Neural cell (in vitro differentiated cells): ENCODE measurements around the gene ABAT.

ENCODE experiments used
- CTCF ChIP-seq: fragments of 450-650 bp; IDR thresholded peaks from 2 replicates; pipeline ENCODE4 v1.5.1; 2014; ENCODE audit warnings: antibody characterized with exemption, mild to moderate bottlenecking, moderate library complexity; ENCODE audit not compliant: poor library complexity, severe bottlenecking
- EP300 ChIP-seq: fragments of 450-650 bp; conservative IDR thresholded peaks from 2 replicates; pipeline ENCODE4 v1.6.1; 2014; ENCODE audit warnings: antibody characterized with exemption, mild to moderate bottlenecking, moderate library complexity; ENCODE audit not compliant: poor library complexity, severe bottlenecking
- EZH2 ChIP-seq: fragments of 200-600, 300-800 bp; shearing (Covaris generic), sonication (generic); IDR thresholded peaks from 2 replicates; pipeline ENCODE4 v1.6.1; 2014; ENCODE audit warnings: antibody characterized with exemption, low read length, borderline replicate concordance, mild to moderate bottlenecking; ENCODE audit not compliant: insufficient read depth, poor library complexity, severe bottlenecking
- MXI1 ChIP-seq: fragments of 450-650 bp; conservative IDR thresholded peaks from 2 replicates; pipeline ENCODE4 v1.6.1; 2014; ENCODE audit warnings: antibody characterized with exemption, mild to moderate bottlenecking; ENCODE audit not compliant: poor library complexity, severe bottlenecking
- POLR2AphosphoS5 ChIP-seq: IDR thresholded peaks from 2 replicates; pipeline ENCODE4 v1.6.1; 2012
- RAD21 ChIP-seq: fragments of 450-650 bp; conservative IDR thresholded peaks from 2 replicates; pipeline ENCODE4 v1.6.1; 2014; ENCODE audit warnings: antibody characterized with exemption, mild to moderate bottlenecking, moderate library complexity
- SMC3 ChIP-seq: fragments of 450-650 bp; conservative IDR thresholded peaks from 2 replicates; pipeline ENCODE4 v1.6.1; 2014; ENCODE audit warnings: antibody characterized with exemption, mild to moderate bottlenecking, moderate library complexity; ENCODE audit not compliant: poor library complexity
- TAF1 ChIP-seq: IDR thresholded peaks from 2 replicates; pipeline ENCODE4 v1.6.1; 2012; ENCODE audit warnings: low read depth
- TF ChIP-seq, protein P1 (sequence below): IDR thresholded peaks from 2 replicates; pipeline ENCODE4 v1.6.1; 2012; ENCODE audit warnings: borderline replicate concordance

- TF ChIP-seq CTCF (no peak), RAD21 (no peak), EZH2 (no peak), POLR2AphosphoS5 (no peak), EP300 (no peak), SMC3 (no peak), MXI1 (no peak), TAF1 (no peak)
- TF ChIP-seq, protein P1, sequence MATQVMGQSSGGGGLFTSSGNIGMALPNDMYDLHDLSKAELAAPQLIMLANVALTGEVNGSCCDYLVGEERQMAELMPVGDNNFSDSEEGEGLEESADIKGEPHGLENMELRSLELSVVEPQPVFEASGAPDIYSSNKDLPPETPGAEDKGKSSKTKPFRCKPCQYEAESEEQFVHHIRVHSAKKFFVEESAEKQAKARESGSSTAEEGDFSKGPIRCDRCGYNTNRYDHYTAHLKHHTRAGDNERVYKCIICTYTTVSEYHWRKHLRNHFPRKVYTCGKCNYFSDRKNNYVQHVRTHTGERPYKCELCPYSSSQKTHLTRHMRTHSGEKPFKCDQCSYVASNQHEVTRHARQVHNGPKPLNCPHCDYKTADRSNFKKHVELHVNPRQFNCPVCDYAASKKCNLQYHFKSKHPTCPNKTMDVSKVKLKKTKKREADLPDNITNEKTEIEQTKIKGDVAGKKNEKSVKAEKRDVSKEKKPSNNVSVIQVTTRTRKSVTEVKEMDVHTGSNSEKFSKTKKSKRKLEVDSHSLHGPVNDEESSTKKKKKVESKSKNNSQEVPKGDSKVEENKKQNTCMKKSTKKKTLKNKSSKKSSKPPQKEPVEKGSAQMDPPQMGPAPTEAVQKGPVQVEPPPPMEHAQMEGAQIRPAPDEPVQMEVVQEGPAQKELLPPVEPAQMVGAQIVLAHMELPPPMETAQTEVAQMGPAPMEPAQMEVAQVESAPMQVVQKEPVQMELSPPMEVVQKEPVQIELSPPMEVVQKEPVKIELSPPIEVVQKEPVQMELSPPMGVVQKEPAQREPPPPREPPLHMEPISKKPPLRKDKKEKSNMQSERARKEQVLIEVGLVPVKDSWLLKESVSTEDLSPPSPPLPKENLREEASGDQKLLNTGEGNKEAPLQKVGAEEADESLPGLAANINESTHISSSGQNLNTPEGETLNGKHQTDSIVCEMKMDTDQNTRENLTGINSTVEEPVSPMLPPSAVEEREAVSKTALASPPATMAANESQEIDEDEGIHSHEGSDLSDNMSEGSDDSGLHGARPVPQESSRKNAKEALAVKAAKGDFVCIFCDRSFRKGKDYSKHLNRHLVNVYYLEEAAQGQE: no peak
These were observed 111.0 kb downstream of the ABAT start for GRCh38 chr16:8785408-8785807.
